Memory B cell (primary cell): ENCODE results near the gene CD160.

ENCODE experiments used
- ATAC-seq: fragments of 150-1000 bp; cut with Tn5 transposase; 2 replicates; pipeline ENCODE4 v1.10.0; 2021; ENCODE audit warnings: low read depth, mild to moderate bottlenecking, moderate library complexity
- DNase-seq, 2 donors: peaks; one replicate each; pipeline ENCODE4 v3.0.0; 2022; ENCODE audit warnings: low spot score in 2 of 2
- H3K27ac Mint-ChIP-seq: one replicate; pipeline ENCODE4 v1.8.0; 2022; ENCODE audit warnings: mild to moderate bottlenecking, moderate library complexity, mixed read lengths
- H3K27me3 Mint-ChIP-seq: one replicate; pipeline ENCODE4 v1.8.0; 2022; ENCODE audit warnings: mixed read lengths
- H3K36me3 Mint-ChIP-seq: one replicate; pipeline ENCODE4 v1.8.0; 2022; ENCODE audit warnings: mild to moderate bottlenecking, mixed read lengths
- H3K4me1 Mint-ChIP-seq: one replicate; pipeline ENCODE4 v1.8.0; 2022; ENCODE audit warnings: mixed read lengths
- H3K4me3 Mint-ChIP-seq: one replicate; pipeline ENCODE4 v1.8.0; 2022; ENCODE audit warnings: mild to moderate bottlenecking, moderate library complexity, mixed read lengths
- H3K9me3 Mint-ChIP-seq: one replicate; pipeline ENCODE4 v1.8.0; 2022; ENCODE audit warnings: mixed read lengths

The CD160 gene

DNA sequence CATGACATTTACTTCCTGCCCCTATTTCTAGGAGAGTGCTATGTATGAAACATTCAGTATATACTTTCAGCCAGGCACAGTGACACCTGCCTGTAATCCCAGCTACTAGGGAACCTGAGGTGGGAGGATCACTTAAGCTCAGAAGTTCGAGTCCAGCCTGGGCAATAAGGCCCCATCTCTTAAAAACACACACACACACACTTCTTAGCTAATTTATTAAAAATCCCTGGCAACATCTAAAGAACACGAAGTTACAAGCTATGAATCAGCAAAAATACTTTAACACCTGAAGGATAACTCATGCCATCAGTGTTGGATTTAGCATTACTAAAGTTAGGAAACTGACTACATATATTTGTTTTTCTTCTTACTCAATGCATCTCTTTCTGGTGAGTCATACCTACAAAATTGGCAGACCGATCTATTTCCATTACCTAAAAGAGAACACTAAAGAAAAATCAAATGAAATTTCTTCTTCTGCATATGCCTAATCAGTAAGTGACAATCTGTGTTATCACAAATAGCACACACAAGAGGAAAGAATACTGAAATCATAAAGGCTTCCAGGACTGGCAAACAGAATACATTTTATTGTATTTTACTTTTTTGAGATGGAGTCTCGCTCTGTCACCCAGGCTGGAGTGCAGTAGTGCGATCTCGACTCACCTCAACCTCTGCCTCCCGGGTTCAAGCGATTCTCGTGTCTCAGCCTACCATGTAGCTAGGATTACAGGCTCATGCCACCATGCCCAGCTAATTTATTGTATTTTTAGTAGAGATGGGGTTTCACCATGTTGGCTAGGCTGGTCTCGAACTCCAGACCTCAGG is 63.2 kb downstream of the CD160 start:
- no peak overlapping the region for H3K27ac Mint-ChIP-seq
- H3K9me3 Mint-ChIP-seq = no peaks in the 10 kb centered on the region
- H3K36me3 Mint-ChIP-seq = peaks cover 9% of the 10 kb centered on the region
- no peak for DNase-seq
- no peaks in the 10 kb centered on the region for H3K27me3 Mint-ChIP-seq
- no peak overlapping the region for H3K4me3 Mint-ChIP-seq
- no peak for ATAC-seq
- H3K4me1 Mint-ChIP-seq = no peaks in the 10 kb centered on the region

DNA sequence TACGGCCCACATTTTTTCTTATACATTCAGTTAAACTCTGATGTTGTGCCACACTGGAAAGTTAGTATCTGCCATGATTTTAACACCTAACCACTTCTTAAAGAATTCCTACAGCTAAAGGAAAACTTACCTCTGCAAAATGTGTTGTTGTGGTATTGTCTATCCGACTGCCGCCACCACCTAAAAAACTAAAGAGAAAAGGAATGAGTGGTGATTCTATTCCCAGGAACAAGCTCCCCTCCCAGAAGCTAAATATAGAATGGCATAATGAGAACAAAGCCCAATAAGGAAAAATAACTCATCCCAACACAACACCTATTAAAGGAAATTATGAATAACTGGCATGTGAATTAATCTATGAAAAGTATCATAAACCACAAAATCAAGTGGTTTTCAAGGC is 65.1 kb downstream of the CD160 start:
- peaks cover 13% of the 10 kb centered on the region for H3K36me3 Mint-ChIP-seq
- no peak for DNase-seq
- no peaks in the 10 kb centered on the region for H3K9me3 Mint-ChIP-seq
- H3K4me1 Mint-ChIP-seq = no peaks in the 10 kb centered on the region
- H3K27me3 Mint-ChIP-seq = no peaks in the 10 kb centered on the region
- no peak overlapping the region for H3K27ac Mint-ChIP-seq
- H3K4me3 Mint-ChIP-seq = no peak overlapping the region
- no peak for ATAC-seq

DNA sequence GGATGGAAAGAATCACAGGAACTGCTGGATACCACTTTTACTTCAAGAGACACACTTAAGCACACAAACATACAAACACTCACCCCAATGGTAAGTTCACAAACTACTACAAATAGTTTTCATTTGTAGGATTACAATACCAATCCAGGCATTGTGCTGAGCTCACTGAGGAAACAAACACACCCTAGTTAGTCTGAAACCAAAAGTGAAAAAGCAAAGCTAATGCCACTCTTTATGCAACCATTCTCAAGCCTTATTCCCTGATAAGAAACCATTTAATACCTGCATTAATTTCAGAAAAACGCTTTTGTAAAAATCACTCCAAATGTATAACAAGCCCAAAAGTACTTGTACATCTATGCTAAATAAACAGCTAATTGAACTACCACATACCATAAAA is 66.2 kb downstream of the CD160 start:
- no peak overlapping the region for H3K27ac Mint-ChIP-seq
- H3K4me3 Mint-ChIP-seq = no peak overlapping the region

DNA sequence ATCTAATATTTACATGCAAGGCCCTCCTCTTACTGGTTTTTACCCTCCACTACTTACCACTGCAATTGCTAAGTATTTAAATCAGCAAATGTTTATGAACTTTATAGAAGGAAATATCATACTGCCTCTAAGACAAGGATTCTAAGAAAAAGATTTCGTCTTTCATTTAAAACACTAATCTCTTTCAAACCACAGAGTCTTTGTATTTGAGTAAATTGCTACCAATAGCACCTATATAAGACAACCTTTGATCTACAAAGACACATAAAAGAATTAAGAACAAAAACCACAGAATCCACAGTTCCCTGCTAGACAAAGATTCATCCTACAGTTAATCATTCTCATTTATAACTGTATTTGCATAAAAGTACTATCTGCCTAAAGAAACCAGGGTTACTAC is 67.0 kb downstream of the CD160 start:
- H3K4me1 Mint-ChIP-seq = no peaks in the 10 kb centered on the region
- DNase-seq (no peak), ATAC-seq (no peak)
- H3K9me3 Mint-ChIP-seq = no peaks in the 10 kb centered on the region
- no peak overlapping the region for H3K4me3 Mint-ChIP-seq
- no peak overlapping the region for H3K27ac Mint-ChIP-seq
- H3K27me3 Mint-ChIP-seq = no peaks in the 10 kb centered on the region
- H3K36me3 Mint-ChIP-seq = peaks cover 11% of the 10 kb centered on the region

More for the DNA sequence above, 66.2 kb downstream of the CD160 start:
- Mint-ChIP-seq H3K27me3 (no peaks in the 10 kb centered on the region), H3K9me3 (no peaks in the 10 kb centered on the region), H3K36me3 (peaks cover 13% of the 10 kb centered on the region), H3K4me1 (no peaks in the 10 kb centered on the region)
- no peak for ATAC-seq
- DNase-seq = no peak

DNA sequence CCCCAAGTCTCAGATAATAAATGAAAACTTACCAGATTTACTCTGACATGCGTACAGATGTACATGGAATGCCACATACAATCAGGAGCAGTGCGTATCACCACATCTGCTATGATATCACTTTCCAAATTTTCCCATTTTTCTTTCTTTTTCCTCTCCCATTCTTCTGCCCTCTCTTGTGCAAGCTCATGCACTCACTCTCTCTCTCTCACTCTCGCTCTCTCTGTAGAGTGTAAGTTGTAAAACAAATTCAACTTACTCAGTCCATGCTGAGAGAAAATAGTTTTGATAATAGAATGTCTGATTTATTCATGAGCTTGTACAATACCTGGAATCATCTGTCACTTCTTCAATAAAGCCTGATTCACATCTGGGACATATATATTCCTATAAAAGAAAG is 69.3 kb downstream of the CD160 start:
- Mint-ChIP-seq H3K4me3 (no peak overlapping the region), H3K27me3 (no peaks in the 10 kb centered on the region), H3K27ac (no peak overlapping the region), H3K9me3 (no peaks in the 10 kb centered on the region), H3K4me1 (peaks cover 2% of the 10 kb centered on the region), H3K36me3 (peaks cover 16% of the 10 kb centered on the region)
- no peak for ATAC-seq
- DNase-seq = no peak
